ENCODE data around the gene IRF9.
A peak's percentile ranks its signal among the peaks of the same experiment; 100 is the strongest.
"Not testable (repeated sequence)": the region's sequence is repeated elsewhere in the genome, so short reads cannot be mapped to it uniquely, and the experiment has no call there.

Gene IRF9

DNA sequence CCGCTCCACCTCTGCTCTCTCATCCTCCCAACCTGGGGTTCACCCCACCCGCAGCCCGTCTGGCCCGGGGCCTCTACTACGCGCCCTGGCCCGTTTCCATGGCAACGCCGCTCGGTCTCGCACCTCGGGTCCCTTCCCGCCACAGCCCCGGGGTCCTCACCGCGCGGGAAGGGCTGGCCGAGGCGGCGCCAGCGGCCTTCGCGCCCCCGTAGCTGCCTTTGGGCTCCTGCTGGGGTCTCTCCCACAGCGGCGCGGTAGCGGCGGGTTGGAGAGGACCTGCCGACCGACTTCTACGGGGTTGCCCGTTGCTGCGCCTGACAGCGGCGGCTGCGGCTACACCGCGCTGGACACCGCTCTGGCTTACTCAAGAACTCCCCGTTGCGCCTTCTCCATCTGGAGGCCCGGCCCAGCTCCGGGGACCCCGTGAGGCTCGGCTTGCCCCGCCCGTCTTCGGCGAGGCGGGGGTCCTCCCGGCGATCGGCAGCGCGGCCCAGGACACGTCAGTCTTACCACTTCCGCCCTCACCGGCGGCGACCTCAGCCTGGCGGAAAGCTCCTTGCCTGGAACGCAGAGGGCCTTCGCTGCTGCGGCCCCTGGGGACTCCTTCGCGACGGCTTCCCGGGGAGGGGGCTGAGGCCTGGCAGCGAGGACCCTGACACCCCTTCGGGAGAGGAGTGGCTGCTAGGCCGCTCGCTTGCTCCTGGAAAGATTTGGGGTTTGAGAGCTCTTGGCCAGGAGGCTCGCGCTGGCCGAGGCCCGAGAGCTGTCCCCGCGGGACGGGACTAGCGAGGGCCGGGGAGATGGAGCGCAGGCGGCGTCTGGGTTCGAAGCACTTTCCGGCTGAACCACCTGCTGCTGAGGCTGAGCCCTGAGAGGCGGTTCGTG lies 34.4 kb downstream of the IRF9 start, which contains the start of gene TM9SF1:
Gene TM9SF1, minus strand, starts transcription at position 256 of the 885 bp plus-strand sequence. CDS start 422 bp downstream, outside the sequence.
- peak; percentile 87 for DNase-seq

GRCh38 chr14:24196071-24197055 lies 35.3 kb downstream of the IRF9 start:
- no peak for DNase-seq

GRCh38 chr14:24197056-24197450 lies 36.0 kb downstream of the IRF9 start:
- DNase-seq = no peak

- DNase-seq = no peak
Measured at GRCh38 chr14:24198814-24199524, 37.9 kb downstream of the IRF9 start.

DNA sequence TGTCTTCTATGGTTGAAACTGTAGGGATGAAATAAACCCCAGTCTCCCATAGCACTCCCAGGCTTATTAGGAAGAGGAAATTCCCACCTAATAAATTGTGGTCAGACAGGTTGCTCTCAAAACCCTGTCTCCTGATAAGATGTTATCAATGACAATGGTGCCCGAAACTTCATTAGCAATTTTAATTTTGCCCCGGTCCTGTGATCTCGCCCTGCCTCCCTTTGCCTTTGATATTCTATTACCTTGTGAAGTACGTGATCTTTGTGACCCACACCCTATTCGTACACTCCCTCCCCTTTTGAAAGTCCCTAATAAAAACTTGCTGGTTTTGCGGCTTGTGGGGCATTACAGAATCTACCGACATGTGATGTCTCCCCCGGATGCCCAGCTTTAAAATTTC lies 41.5 kb downstream of the IRF9 start:
- not testable (repeated sequence) for DNase-seq

DNA sequence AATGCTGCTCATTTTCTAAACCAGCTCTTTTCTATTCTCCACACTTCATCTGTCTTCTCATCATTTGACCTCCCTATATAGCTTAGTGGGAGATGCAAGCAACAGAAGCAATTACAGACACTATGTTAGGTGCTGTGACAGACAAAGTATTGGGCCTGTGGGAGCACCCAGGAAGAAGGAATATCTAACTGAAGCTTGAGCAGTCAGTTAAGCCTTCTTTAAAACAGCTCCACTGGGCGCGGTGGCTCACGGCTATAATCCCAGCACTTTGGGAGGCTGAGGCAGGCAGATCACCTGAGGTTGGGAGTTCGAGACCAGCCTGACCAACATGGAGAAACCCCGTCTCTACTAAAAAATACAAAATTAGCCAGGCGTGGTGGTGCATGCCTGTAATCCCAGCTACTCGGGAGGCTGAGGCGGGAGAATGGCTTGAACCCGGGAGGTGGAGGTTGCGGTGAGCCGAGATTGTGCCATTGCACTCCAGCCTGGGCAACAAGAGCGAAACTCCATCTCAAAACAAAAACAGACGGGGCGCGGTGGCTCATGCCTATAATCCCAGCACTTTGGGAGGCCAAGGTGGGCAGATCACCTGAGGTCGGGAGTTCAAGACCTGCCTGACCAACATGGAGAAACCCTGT lies 42.3 kb downstream of the IRF9 start:
- DNase-seq = not testable (repeated sequence)

- DNase-seq = no peak
Measured at GRCh38 chr14:24204163-24205146, 43.4 kb downstream of the IRF9 start.

DNA sequence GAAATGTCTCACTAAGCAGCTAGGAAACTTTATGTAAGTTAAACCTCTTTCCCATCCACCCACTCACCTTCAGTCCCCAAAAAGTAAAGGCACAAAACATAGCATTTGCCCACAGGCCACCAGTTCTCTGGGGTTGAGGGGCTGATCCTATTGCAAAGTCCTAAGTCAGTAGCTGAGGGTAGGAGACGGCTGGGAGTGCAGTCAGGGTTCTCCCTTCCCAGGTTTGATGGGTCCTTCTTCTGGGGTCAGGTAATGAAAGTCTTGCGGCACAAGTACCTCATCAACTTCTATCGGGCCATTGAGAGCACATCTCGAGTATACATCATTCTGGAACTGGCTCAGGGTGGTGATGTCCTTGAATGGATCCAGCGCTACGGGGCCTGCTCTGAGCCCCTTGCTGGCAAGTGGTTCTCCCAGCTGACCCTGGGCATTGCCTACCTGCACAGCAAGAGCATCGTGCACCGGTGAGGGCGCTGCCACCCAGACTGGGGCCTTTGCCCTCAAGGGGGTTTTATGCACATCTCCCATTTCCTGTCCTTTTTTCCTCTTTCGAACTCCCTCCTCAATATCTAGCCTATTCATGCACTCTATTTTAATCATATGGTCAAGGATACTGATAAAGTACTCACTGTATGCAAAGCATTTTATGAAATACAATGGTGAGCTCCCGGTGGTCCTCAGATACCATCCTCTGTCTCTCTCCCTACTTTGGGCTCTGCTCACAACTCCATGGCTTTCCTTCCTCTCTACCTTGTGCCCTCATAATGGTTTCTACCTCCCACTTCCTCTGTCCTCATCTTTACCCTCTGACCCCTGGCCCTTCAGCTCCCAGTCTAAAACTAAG lies 45.4 kb downstream of the IRF9 start:
- no peak for DNase-seq

GRCh38 chr14:24207104-24207551 lies 46.1 kb downstream of the IRF9 start:
- no peak for DNase-seq

- DNase-seq = no peak
Measured at GRCh38 chr14:24207625-24208024, 46.6 kb downstream of the IRF9 start.

DNA sequence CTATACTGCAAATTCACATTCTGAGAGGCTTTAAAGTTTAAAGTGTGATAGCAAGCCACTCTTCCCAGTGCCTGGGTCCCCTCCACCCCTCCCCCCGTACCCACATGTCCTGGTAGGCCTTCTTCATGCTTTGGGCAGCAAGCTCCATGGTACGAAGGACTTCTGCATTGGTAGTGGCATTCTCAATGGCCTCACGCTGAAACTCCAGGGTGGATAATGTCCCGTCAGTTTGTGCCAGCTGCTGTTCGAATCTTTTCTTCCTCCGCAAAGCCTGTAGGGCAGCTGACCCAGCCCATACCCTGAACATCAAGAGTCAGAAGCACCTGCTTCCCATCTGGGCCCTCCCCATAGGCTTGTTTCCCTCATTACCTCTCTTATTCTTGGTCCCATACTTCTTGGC lies 50.2 kb downstream of the IRF9 start:
- DNase-seq = no peak

DNA sequence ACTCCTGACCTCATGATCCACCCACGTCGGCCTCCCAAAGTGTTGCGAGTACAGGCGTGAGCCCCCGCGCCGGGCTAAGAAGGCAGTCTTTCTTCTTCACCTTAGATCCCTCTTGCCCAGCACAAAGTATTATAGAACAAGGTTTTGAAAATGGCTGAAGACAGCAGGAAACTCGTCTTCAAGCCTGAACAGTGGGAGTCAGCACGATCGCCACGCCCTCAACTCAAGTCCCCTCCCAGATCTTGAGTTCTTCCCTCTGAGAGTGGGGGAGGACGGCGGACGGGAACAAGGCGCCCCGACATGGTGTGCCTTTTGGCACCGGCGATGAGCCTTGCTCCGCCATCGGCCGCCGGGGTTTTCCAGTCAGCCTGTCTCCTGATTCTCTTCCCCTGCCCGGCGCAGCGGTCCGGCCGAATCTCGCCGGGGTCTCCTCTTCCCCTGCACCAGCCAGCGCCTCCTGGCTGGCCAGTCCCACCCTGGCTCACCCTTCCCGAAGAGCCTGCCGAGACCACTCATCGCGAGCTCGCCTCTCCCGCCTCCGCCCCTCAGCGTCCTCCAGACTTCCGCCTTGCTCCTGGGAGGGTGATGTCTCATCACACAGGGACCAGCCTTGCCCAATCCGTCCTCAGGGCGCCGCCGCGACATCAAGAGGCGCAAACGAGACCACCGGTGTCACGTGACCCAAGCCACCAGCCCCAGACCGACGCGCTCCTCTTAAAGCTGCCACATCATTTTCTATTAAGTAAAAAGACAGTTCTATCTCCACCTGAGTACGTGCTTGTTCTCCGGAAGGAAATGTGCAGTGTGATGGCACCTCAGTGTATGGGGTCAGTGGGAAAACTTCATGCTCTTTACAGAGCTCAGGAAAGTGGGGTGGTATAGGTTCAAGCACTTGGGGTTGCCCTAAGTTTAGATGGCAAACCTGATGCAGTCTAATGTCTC lies 52.1 kb downstream of the IRF9 start, which contains the start of gene CHMP4A:
Gene CHMP4A, minus strand, starts transcription at position 565 of the 942 bp plus-strand sequence. Its CDS starts 49 bp downstream, at position 516.
- DNase-seq = peak; percentile 99

DNA sequence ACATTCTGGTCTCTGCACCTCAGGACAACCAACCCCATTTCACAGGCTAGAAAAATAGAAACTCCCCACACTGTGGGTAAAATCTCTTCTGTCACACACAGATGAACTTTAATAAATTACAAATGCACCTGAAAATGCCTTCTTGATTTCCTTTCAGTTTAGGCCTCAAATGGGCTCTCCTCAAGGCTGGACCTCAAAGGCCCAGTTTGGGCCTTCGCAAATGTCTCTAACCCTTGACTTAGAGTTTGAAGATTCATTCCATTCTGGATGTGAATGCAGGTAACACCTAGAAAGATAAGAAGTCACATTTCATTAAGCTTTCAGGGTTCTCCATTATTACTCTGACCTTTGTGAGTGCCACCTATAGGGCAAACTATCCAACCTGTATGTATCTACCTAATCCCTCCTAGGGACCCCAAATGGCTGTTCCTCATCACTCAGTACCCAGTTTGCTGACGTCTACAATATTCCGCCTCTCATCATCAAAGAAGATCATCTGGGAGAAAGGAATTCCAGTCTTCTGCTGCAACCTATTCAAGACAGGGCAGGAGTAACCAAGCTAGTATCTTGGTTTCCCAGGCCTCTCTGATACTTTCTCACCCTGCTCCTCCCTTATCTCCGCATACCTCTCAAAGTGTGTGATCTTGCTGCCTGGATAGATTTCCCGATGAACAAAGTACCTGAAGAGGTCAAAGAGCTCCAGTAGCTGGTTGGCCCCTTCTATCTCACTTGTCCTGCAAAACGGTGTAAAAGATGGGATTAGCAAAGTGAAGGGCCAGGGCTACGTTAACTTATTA lies 53.0 kb downstream of the IRF9 start:
- no peak for DNase-seq

GRCh38 chr14:24215495-24216344 lies 54.7 kb downstream of the IRF9 start, which contains the start of gene MDP1:
MDP1 (minus strand) TSS chr14:24216066; CDS start chr14:24215955, 111 bp downstream.
- DNase-seq = peak; percentile 84

Data from fibroblast of skin of abdomen (primary cell).